Nephron progenitor cell (in vitro differentiated cells): ENCODE data around the gene SHISAL2A.

Source experiments
- DNase-seq: peaks from one replicate; pipeline ENCODE4 v3.0.0; 2021
- H3K27ac Mint-ChIP-seq: 2 replicates; pipeline ENCODE4 v1.8.0; 2021; ENCODE audit warnings: mild to moderate bottlenecking, moderate library complexity, mixed read lengths
- H3K27me3 Mint-ChIP-seq: 2 replicates; pipeline ENCODE4 v1.8.0; 2021; ENCODE audit warnings: mild to moderate bottlenecking, low read depth, mixed read lengths; ENCODE audit not compliant: poor library complexity
- H3K36me3 Mint-ChIP-seq: 2 replicates; pipeline ENCODE4 v1.8.0; 2021; ENCODE audit warnings: low read depth, mixed read lengths
- H3K4me1 Mint-ChIP-seq: 2 replicates; pipeline ENCODE4 v1.8.0; 2021; ENCODE audit warnings: mixed read lengths
- H3K4me3 Mint-ChIP-seq: 2 replicates; pipeline ENCODE4 v1.8.0; 2021; ENCODE audit warnings: mild to moderate bottlenecking, moderate library complexity, mixed read lengths
- H3K9me3 Mint-ChIP-seq: 2 replicates; pipeline ENCODE4 v1.8.0; 2021; ENCODE audit warnings: mild to moderate bottlenecking, moderate library complexity, mixed read lengths
- CTCF ChIP-seq: fragments of 200-600 bp; sonication (generic); IDR thresholded peaks from 2 replicates; pipeline ENCODE4 v1.5.0; 2021; ENCODE audit warnings: antibody characterized with exemption

The SHISAL2A gene

DNA sequence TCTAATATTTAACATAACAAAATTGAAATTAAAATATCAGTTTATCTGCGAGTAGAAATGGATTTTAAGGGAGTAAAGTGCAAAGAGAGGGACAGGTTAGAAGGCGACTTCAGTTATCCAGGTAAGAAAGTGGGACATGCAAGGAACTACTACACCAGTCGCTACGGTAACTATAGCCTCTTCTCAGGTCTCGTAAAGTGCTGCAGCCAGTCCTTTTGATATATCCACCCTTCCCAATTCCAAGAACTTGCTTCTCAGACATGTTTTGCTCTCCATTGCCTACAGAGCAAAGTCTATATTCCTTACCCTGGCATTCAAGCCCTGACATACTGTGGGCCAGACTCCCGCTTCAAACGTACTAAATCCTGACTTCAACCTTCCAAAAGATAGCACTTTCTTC is 62.7 kb downstream of the SHISAL2A start:
- no peak for TF ChIP-seq CTCF
- DNase-seq, result no peak
- Mint-ChIP-seq H3K27me3 (peaks cover 22% of the 10 kb centered on the region), H3K36me3 (peaks cover 55% of the 10 kb centered on the region), H3K9me3 (peaks cover 11% of the 10 kb centered on the region), H3K27ac (no peak overlapping the region), H3K4me3 (no peak overlapping the region), H3K4me1 (peaks cover 10% of the 10 kb centered on the region)

GRCh38 chr1:52697795-52698674 is 65.1 kb downstream of the SHISAL2A start, which contains the start of gene COA7:
Gene COA7 (minus strand): TSS chr1:52698347. CDS start chr1:52698326, 21 bp downstream.
- Mint-ChIP-seq H3K27ac (no peak within 1 kb of the TSS), H3K4me1 (peaks cover 15% of the 10 kb centered on the region), H3K4me3 (peak within 1 kb of the TSS; percentile 87), H3K36me3 (peaks cover 39% of the 10 kb centered on the region), H3K27me3 (peaks cover 33% of the 10 kb centered on the region), H3K9me3 (peaks cover 11% of the 10 kb centered on the region)
- DNase-seq, result peak; percentile 79
- TF ChIP-seq CTCF, result no peak

- H3K36me3 Mint-ChIP-seq, result peaks cover under 1% of the 10 kb centered on the region
- peaks cover under 1% of the 10 kb centered on the region for H3K9me3 Mint-ChIP-seq
- peak; percentile 78 for DNase-seq
- H3K4me3 Mint-ChIP-seq, result peak overlapping the region; percentile 91
- peak overlapping the region; percentile 91 for H3K27ac Mint-ChIP-seq
- H3K4me1 Mint-ChIP-seq, result peaks cover 32% of the 10 kb centered on the region
- peaks cover 55% of the 10 kb centered on the region for H3K27me3 Mint-ChIP-seq
- TF ChIP-seq CTCF, result no peak
Observed at GRCh38 chr1:52702886-52703787, 70.2 kb downstream of the SHISAL2A start.

GRCh38 chr1:52706136-52706670 is 73.2 kb downstream of the SHISAL2A start:
- H3K27me3 Mint-ChIP-seq, result peaks cover 44% of the 10 kb centered on the region
- H3K36me3 Mint-ChIP-seq, result no peaks in the 10 kb centered on the region
- H3K9me3 Mint-ChIP-seq, result no peaks in the 10 kb centered on the region
- TF ChIP-seq CTCF, result no peak
- no peak overlapping the region for H3K27ac Mint-ChIP-seq
- no peak overlapping the region for H3K4me3 Mint-ChIP-seq
- peaks cover 41% of the 10 kb centered on the region for H3K4me1 Mint-ChIP-seq
- DNase-seq, result no peak
